Neural cell (in vitro differentiated cells): ENCODE measurements around the gene CEMP1.
"Not testable (repeated sequence)": the region's sequence is repeated elsewhere in the genome, so short reads cannot be mapped to it uniquely, and the experiment has no call there.

ENCODE experiments used
- CTCF ChIP-seq: fragments of 450-650 bp; IDR thresholded peaks from 2 replicates; pipeline ENCODE4 v1.5.1; 2014; ENCODE audit warnings: antibody characterized with exemption, mild to moderate bottlenecking, moderate library complexity; ENCODE audit not compliant: poor library complexity, severe bottlenecking
- EP300 ChIP-seq: fragments of 450-650 bp; conservative IDR thresholded peaks from 2 replicates; pipeline ENCODE4 v1.6.1; 2014; ENCODE audit warnings: antibody characterized with exemption, mild to moderate bottlenecking, moderate library complexity; ENCODE audit not compliant: poor library complexity, severe bottlenecking
- POLR2AphosphoS5 ChIP-seq: IDR thresholded peaks from 2 replicates; pipeline ENCODE4 v1.6.1; 2012

GRCh38 chr16:2567506-2567905 is 36.3 kb upstream of the CEMP1 start:
- not testable (repeated sequence) for TF ChIP-seq EP300, POLR2AphosphoS5, CTCF
